GM12872 (cell line): Measurements from ENCODE around the gene MAP1S.

Source experiments
- TF ChIP-seq, protein P1 (sequence below): IDR thresholded peaks from 3 replicates; pipeline ENCODE4 v1.5.1; 2011; ENCODE audit warnings: low read depth, mild to moderate bottlenecking, low read length, moderate library complexity; ENCODE audit not compliant: insufficient read depth

Gene MAP1S

DNA sequence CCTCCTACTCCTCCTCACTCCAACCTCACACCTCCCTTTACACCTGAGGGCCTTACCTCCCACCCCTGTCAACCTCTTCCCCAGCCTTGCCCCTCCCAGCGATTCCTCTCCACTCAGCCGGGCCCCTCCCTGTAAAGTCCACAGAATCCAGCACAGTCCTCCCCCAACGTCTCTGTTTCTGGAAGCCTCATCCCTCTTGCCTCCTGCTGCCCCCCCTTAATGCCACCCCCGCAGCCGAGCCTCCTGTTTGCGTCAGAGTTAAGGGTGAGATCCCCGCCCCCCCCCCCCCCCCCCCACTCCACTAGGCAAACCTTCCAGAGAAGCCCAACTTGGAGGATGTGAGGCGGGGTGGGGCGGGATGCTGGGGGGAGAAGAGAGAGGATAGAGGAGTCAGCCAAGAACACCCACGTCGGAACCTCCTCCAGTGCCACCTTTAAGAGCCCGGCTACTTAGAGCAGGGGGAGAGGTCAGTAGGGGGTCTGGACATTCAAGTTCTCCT lies 33.2 kb upstream of the MAP1S start:
- TF ChIP-seq, protein P1, sequence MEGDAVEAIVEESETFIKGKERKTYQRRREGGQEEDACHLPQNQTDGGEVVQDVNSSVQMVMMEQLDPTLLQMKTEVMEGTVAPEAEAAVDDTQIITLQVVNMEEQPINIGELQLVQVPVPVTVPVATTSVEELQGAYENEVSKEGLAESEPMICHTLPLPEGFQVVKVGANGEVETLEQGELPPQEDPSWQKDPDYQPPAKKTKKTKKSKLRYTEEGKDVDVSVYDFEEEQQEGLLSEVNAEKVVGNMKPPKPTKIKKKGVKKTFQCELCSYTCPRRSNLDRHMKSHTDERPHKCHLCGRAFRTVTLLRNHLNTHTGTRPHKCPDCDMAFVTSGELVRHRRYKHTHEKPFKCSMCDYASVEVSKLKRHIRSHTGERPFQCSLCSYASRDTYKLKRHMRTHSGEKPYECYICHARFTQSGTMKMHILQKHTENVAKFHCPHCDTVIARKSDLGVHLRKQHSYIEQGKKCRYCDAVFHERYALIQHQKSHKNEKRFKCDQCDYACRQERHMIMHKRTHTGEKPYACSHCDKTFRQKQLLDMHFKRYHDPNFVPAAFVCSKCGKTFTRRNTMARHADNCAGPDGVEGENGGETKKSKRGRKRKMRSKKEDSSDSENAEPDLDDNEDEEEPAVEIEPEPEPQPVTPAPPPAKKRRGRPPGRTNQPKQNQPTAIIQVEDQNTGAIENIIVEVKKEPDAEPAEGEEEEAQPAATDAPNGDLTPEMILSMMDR, result no peak

DNA sequence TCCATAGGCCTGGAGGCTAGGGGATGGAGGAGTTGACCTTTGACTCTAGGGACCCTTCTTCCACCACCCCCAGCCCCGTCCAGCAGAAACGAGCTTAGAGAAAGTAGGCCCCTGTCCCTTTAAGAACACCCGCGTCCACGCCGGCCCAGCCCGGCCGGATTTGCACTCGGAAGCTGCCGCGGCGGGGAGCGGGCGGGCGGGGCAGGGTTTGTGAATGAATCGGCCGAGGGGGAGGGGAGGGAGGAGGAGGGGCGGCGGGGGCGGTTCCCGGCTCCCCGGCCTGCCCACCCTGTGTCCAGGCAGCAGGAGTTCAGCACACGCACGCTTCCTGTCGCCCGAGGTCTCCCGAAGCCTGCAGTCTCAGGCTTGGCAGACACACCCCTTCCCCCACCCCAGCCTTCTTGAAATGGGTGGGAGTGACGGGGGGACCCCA lies 32.7 kb upstream of the MAP1S start:
- TF ChIP-seq, protein P1, result no peak

DNA sequence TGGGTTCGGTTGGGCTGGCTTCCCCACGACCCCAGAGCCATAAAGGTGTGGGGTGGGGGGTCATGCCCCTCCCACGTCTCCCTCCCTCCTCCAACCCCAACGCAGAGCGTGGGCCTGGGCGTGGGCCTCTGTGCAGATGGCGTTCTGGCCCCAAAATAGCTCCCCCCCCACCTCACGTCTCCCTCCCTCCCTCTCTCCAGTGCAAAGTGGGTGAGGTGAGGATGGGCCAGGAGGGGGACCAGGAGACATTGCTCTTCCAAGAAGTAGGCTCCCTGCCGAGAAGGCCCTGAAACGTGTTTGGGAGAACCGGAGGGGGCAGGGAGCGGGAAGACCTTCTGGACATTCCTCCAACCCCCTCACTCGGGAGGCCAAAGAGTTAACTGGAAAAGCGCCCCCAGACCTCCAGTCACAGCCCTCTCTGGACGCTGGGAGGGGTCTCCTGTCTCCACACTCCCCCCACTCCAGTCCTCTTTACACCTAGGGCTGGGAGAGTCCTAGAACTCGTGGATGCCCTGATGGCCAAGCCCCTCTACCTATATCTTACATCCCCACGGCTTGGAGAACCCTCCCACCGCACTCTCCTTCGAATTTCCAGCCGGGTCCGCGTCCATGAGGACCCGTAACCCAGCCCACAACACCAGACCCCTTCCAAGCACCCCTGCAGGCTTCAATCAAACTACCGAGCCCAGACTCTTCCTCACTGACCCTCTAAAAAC lies 32.0 kb upstream of the MAP1S start:
- TF ChIP-seq, protein P1, result no peak

DNA sequence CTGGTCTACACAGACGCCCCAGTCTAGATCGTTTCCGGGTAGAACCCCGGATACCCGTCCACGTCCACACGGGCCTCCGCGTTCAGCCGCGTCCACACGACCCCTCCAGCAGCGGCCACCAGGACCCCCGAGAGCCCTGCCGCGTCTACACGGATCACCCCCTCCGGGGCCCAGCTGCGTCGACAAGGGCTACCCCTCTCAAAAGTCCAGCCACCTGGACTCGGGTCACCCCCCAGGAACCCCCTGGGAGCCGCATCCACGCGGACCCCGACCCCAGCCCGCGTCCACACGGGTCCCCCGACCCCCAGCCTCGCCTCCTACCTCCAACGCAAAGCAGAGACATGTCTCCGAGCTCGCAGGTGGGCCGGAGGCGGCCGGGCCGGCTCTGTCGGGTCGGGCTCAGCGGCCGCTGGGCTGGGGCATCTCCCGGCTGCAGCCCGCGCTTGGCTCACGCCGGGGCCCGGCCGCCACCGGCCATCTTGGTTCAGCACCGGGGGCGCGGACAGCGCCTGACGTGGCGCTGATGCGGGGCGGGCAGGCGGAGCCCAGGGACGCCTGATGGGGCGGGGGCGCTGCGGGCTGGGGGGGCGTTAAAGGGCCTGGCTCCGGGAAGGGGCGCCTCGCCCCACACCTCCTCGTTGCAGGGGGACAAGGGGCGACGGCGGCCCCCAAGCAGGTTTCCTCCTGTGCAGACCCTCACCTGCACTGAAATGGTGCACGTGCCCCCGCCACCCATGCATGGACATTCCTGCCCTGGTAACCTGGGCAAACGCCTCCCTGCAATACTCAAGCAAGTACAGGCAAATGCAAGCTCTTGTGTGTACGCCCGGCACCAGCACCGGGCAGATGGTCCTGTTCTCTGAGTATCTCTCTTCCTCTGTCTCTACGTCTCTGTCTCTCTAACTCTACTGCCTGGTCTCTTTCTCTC lies 31.2 kb upstream of the MAP1S start, which contains the start of gene UNC13A:
Gene UNC13A, minus strand, starts transcription at position 498 of the 928 bp plus-strand sequence. Its CDS starts 155 bp downstream, at position 343.
- TF ChIP-seq, protein P1, result no peak

DNA sequence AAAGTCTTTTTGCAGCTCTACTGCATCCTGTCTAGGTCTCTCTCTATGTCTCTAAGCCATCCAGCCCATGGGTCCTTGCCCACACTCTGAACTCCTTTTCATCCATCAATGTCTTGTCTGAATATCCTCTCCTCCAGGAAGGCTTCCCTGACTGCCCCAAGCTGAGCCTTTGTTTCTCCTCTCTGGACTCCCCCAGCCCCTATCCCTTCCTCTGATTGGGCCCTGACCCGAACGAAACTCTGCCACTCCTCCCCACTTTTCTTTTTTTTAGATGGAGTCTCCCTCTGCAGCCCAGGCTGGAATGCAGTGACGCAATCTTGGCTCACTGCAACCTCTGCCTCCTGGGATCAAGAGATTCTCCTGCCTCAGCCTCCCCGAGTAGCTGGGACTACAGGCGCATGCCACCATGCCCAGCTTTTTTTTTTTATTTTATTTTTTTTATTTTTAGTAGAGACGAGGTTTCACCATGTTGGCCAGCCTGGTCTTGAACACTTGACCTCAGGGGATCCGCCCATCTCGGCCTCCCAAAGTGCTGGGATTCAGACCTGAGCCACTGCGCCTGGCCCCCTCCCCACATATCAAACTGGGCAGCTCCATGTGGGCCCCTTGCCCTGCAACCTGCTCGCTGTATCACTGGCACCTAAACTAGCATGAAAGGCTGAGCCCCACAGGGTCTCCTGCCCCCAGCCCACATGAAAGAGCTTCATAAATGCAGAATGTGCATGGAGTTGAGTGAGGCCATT lies 30.3 kb upstream of the MAP1S start:
- TF ChIP-seq, protein P1, result no peak

DNA sequence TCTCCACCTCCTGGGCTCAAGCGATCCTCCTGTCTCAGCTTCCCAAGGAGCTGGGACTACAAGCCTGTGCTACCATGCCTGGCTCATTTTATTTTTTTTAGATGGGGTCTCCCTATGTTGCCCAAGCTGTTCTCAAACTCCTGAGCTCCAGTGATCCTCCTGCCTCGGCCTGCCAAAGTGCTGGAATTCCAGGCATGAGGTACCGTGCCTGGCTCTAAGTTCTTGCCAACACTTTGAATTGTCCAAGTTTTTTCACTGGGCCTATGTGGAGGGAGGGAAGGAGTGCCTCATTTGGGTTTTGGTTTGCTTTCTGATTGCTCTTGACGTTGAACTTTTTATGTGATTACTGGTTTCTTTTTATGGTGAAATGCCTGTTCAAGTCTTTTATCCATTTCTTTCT lies 26.7 kb upstream of the MAP1S start:
- TF ChIP-seq, protein P1, result no peak
